Stimulated activated naive CD4-positive, alpha-beta T cell treated with Interleukin-2 at 50 U/mL for 16 hours (primary cell): ENCODE data around the gene MPI.
A peak's percentile ranks its signal among the peaks of the same experiment; 100 is the strongest.

Source experiments
- DNase-seq: peaks from one replicate; lab custom pipeline; 2025; lab: John Stamatoyannopoulos, UW

MPI gene

DNA sequence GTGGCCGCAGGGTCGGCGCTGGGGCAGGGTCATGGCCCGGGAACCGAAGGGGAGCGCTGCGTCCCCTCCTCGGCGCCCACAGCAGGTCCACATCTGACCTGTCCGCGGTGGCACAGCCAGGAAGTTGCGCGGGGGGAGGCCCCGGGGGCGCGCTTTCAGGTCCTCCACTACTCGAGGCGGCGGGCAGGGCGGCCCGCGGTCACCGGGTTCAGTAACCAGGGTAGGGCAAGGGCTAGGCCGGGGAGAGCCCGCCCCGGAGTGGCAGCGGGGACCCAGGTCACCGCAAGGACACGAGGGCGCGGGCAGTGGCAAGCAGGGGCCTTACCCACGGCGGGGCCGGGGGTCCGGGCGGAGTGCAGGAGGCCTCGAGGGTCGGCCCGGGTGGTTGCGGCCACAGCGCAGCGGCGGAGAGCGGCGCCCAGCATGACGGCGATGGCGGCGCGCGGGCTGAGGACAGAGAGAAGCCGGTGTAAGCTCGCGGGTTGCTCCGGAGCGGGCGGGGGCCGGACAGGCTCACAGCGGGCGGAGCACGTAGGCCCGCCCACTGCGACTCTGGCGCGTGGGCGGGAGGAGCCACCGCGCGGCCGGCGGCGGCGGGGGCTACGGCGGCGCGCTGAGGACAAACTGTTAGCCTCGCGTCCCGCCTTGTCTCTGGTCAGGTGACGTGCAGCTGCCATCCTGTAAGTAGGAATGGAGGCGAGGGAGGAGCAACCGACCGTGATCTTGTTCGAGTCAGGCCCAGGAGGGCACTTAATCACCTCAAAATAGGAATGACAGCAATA, 47.9 kb downstream of the MPI start, which contains the start of gene COX5A:
TSS of gene COX5A (minus strand) at position 484 of the 782 bp plus-strand sequence. CDS start at position 425, 59 bp downstream.
- DNase-seq, result peak; percentile 91

DNA sequence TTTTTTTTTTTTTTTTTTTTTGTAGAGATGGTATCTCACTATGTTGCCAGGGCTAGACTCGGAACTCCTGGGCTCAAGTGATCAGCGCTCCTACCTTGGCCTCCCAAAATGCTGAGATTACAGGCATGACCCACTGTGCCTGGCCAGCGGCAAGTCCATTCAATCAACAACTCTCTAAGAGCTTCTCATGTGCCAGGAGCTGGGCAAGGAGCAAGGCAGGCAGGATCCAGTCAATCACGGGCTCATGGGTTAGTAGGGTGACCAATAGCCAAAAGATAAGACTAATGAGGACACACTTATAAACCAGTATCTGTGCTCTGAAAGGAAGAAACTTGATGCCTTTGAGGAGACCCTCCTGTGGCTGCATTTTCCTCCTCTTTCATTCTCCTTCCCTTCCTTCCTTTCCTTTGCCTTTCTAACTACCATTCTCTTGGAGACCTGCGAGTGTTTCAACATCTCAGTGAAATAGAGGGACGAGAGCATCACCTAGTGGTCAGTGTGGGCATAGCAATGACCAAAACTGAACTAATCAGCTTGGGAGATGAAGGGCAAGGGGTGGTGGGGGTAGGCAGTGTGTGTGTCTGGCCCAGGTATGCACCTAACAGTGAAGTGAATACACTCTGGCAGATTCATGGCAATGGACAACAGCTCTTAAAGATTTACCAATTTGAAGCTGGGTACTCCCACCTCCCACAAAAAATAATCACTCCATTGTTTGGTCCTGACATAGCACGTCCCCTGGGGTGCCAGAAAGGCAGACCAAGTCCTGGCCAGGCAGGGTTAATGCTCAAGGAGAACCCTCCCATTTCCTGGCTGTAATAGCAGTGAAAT, 60.5 kb downstream of the MPI start:
- peak; percentile 60 for DNase-seq

DNA sequence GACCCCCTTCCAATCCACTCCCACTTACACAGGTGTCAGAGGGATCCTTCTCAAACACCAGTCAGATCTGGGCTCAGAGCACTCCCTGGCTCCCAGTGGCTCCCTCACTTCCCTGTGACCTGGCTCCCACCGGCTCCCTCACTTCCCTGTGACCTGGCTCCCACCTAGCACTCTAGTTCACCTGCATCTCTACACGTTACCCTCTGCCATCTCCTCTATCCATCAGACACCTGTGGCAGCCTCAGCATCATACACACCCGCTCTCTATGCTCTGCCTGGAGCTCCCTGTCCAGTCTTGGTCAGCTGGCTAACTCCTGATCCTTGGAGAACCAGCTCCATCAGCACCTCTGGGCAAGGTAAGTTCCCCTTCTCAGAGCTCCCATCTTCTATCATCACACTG, 61.2 kb downstream of the MPI start:
- no peak for DNase-seq
